ENCODE measurements around the gene CCDC184.
"Not testable (repeated sequence)": the region's sequence is repeated elsewhere in the genome, so short reads cannot be mapped to it uniquely, and the experiment has no call there.

The CCDC184 gene

GRCh38 chr12:48180424-48180823, 3.0 kb upstream of the CCDC184 start:
- DNase-seq, result no peak

GRCh38 chr12:48180857-48181495, 2.5 kb upstream of the CCDC184 start:
- no peak for DNase-seq

DNA sequence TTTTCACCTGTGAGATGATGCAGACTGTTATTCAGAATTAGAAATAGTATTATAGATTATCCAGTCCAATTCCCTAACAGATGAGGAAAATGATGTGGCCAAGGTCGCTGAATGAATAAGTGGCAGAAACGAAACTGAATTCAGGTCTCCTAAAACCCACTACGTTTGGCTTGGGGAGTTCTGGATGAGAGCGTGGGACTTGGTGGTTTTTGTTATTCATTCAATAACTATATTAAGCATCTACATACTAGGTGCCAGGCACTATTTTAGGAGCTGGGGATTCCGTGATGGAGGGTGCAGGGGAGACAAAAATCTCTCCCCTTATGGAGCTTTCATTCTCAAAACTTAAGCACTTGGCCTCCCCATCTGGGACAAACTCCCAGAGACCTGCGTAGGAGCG, 813 bp upstream of the CCDC184 start:
- no peak for DNase-seq

- DNase-seq, result no peak
These were observed 568 bp downstream of the CCDC184 start for GRCh38 chr12:48183876-48184548.

GRCh38 chr12:48184549-48184922, 1.1 kb downstream of the CCDC184 start:
- DNase-seq, result no peak

- no peak for DNase-seq
These were observed 1.9 kb downstream of the CCDC184 start for GRCh38 chr12:48185181-48185919.

- DNase-seq, result no peak
These were observed 4.7 kb downstream of the CCDC184 start for GRCh38 chr12:48187916-48188695.

GRCh38 chr12:48189331-48190125, 6.1 kb downstream of the CCDC184 start:
- peak; percentile 34 for DNase-seq

DNA sequence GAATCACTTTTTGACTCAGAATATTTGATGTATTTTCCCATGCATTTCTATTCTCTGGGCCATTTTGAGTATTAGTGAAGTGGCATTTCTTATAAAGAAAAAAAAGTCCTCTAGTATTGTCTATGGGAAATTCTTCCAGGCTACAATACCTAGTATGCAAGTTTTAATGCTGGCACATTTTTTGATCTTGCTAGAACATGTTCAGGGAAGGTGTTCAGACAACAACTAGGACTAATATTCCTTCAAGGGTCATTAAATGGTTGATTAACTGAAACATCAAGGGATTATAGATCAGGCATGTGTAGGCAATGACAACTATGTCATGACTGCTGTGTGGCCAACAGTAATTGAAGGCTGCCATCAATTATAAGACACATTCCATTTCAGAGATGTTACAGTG, 7.7 kb downstream of the CCDC184 start:
- no peak for DNase-seq

DNA sequence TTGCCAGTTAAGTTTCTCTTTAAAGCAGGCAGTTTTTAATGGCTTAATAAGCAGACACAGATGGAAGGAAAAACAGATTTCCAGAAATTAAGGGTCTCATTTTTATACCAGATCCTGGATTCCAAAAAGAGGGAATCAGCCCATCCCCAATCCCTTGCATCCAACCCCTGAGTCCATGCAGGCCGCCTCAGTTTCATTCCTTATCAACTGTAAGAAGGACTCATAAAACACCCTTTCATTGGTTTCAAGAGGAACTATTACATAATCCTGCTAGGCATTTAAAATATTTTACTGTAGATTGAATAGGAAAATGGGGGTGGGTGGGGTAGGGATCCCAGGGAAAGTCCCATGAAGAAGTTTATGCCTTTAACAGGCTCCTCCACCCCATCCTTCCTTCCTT, 9.4 kb downstream of the CCDC184 start:
- no peak for DNase-seq

GRCh38 chr12:48193623-48194022, 10.2 kb downstream of the CCDC184 start:
- no peak for DNase-seq

DNA sequence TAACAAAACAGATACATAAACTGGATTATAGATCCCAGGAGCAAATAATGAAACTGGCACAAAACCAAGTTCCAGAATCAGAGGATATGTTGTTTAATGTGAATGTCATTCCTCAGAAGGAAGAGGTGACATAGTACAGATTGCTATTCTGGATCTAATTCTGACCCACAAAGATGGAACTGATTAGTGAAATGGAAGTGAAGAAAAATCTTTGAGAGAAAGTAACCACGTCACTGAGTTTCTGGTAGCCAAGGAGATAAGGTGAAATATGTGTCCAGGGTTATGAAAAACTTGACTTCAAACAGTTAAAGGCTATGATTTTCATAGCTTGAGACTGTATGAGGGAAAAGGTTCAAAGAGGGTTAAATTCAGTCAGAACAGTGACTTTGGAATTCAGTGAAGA, 11.4 kb downstream of the CCDC184 start:
- no peak for DNase-seq

- peak; percentile 70 for DNase-seq
These were observed 14.1 kb downstream of the CCDC184 start for GRCh38 chr12:48197549-48197970.

DNA sequence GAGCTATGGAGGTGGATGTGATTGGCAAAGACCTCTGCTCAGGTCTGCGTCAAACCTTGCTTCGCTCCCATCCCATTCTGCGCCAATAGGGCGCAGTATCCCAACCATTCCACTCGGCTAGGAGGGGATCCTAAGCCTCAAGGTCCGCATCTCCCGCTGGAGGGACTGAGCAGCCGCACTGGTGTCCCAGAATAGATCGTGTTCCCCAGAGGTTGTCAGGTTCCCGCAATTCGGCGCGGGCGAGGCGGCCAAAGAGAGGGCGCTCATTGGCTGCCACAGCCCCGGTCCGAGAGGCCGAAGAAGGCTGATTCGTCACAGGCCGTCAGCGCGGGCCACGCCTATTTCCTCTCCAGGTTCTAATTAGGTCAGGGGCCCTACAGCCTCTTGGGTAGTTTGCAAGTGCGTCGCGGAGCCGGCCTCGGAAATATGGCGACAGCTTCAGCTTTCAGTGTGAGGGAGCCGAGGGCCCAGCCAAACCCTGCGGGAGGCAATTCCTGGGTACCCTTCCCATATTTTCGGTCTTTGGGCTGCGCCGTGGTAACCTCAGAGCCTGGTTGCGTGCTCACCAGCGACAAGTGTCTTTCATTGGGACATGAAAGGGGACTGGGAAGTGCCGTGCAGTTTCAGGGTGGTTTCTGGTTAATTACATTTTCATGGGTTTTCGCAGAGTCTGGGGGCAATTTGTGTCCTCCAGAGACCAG, 14.7 kb downstream of the CCDC184 start:
- DNase-seq, result peak; percentile 87

GRCh38 chr12:48198672-48198971, 15.2 kb downstream of the CCDC184 start:
- DNase-seq, result no peak

DNA sequence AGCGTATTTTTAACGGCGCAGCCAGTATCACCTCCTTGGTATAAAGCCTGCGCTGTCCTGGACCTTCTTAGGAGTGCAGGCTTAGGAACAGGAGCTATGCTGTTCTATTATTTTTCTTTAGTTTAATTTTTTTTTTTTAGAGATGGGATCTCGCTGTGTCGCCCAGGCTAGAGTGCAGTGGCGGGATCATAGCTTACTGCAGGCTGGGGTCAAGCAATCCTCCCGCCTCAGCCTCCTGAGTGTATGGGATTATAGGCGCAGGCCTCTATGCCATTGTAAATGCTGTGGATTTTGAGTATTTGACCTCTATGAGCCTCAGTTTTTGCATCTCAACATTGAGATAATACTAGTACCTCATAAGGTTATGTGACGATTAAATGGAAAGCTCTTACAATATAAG, 15.5 kb downstream of the CCDC184 start:
- no peak for DNase-seq

- peak; percentile 31 for DNase-seq
These were observed 16.4 kb downstream of the CCDC184 start for GRCh38 chr12:48199774-48200221.

DNA sequence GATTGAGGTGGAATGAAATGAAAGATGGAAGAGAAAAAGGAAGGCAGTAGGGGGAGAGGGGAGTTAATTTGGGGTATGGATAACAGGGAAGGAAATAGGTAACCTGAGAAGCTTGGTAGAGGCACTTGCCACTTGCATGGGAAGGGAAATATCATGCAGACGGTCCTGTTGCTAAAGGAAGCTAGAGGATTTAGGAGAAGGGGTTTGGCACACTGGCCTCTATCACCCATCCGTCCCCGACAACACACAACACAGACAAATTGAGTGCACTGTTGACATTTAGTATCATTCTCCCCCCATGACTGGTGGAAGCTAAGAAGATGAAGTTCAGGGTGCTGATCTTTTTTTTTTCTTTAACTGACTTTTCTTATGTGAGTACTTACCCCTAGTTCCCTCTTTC, 17.6 kb downstream of the CCDC184 start:
- no peak for DNase-seq

GRCh38 chr12:48201516-48201915, 18.1 kb downstream of the CCDC184 start:
- no peak for DNase-seq

DNA sequence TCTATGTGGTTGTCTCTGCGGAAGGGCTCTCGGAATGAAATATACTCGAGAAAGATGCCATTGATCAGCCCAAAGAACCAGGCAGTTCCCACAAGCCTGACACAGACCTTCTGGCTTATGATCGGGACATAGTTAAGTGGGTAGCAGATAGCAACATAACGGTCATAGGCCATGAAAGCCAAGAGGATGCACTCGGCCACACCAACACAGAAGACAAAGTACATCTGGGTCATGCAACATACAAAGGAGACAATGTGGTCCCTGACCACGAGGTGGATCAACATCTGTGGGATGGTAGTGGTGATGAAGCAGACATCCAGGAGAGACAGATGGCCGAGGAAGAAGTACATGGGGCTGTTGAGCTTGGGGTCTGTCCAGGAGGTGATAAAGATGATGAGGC, 19.3 kb downstream of the CCDC184 start:
- no peak for DNase-seq

GRCh38 chr12:48203192-48203591, 19.7 kb downstream of the CCDC184 start, which contains the start of gene OR10AD1:
Gene OR10AD1 (minus strand): TSS chr12:48203292. CDS start chr12:48203292, 0 bp downstream.
- no peak for DNase-seq

GRCh38 chr12:48209495-48209894, 26.1 kb downstream of the CCDC184 start:
- DNase-seq, result not testable (repeated sequence)

Measured in kidney glomerular epithelial cell (primary cell).